Measurements from ENCODE around the gene ZFP3. TPM values are rescaled to one million over a fixed set of nuclear protein-coding genes. Genes with fewer than 3 reads are reported as not detected.

ZFP3 gene
- total RNA-seq, 2 experiments from 2014 or later = 0.34 to 0.98 TPM

GRCh38 chr17:5099271-5099670 lies 21.0 kb downstream of the ZFP3 start:
- no peak for TF ChIP-seq EZH2phosphoT487 (IDR thresholded peaks at IDR 0.05; ENCODE audit: borderline replicate concordance, low read depth, low read length)
- TF ChIP-seq CTCF (conservative IDR thresholded peaks at IDR 0.05; ENCODE audit: low read length) = no peak
- H3K36me3 ChIP-seq (ENCODE audit: insufficient read depth, low read length) = peaks cover 8% of the 10 kb centered on the region
- H3K9me3 ChIP-seq (ENCODE audit: low read length) = peaks cover 31% of the 10 kb centered on the region
- DNase-seq (ENCODE audit: low spot score) = no peak
- ChIA-PET POLR2A (interaction anchor here (0.7 kb wide), 2 partner anchors 34 to 263 kb away, joined by 3 to 4 read pairs; no protein-coding TSS in a partner anchor), CTCF (ENCODE audit: unreplicated experiment) (no interaction called here)
- H3K79me2 ChIP-seq (ENCODE audit: insufficient read depth, low read depth, low read length) = no peaks in the 10 kb centered on the region
- no peaks in the 10 kb centered on the region for H3K9me2 ChIP-seq (ENCODE audit: insufficient read depth, low read length)
- no TSS peak for BruUV-seq (replicated peaks)
- no peak overlapping the region for H3K4me2 ChIP-seq (ENCODE audit: low read length)
- H3K4me3 ChIP-seq (ENCODE audit: low read depth, low read length, poor library complexity, severe bottlenecking) = no peak overlapping the region
- H4K20me1 ChIP-seq (ENCODE audit: insufficient read depth, low read length) = no peaks in the 10 kb centered on the region
- no peak overlapping the region for H3K27ac ChIP-seq (ENCODE audit: low read depth, low read length, poor library complexity, severe bottlenecking)
- no peak overlapping the region for H2AFZ ChIP-seq (ENCODE audit: low read length)
- H3K4me1 ChIP-seq (ENCODE audit: insufficient read depth, low read length, poor library complexity, severe bottlenecking) = no peaks in the 10 kb centered on the region
- intact Hi-C loops (cut with micrococcal nuclease; ENCODE audit: unreplicated experiment) = no loop called here

- H2AFZ ChIP-seq (ENCODE audit: low read length) = no peak overlapping the region
- H3K4me2 ChIP-seq (ENCODE audit: low read length) = no peak overlapping the region
- H3K4me1 ChIP-seq (ENCODE audit: insufficient read depth, low read length, poor library complexity, severe bottlenecking) = no peaks in the 10 kb centered on the region
- POLR2A ChIA-PET = interaction anchor here (0.6 kb wide), 2 partner anchors 13 to 485 kb away, joined by 3 read pairs; no protein-coding TSS in a partner anchor
- DNase-seq (ENCODE audit: low spot score) = no peak
- no peak overlapping the region for H3K4me3 ChIP-seq (ENCODE audit: low read depth, low read length, poor library complexity, severe bottlenecking)
- BruUV-seq (replicated peaks) = no TSS peak
- H3K9me2 ChIP-seq (ENCODE audit: insufficient read depth, low read length) = no peaks in the 10 kb centered on the region
- H3K27ac ChIP-seq (ENCODE audit: low read depth, low read length, poor library complexity, severe bottlenecking) = no peak overlapping the region
- H3K36me3 ChIP-seq (ENCODE audit: insufficient read depth, low read length) = peaks cover 23% of the 10 kb centered on the region
- no peaks in the 10 kb centered on the region for H4K20me1 ChIP-seq (ENCODE audit: insufficient read depth, low read length)
- no peaks in the 10 kb centered on the region for H3K79me2 ChIP-seq (ENCODE audit: insufficient read depth, low read depth, low read length)
- H3K9me3 ChIP-seq (ENCODE audit: low read length) = peaks cover 19% of the 10 kb centered on the region
- CTCF ChIA-PET (ENCODE audit: unreplicated experiment) = no interaction called here
- intact Hi-C loops (cut with micrococcal nuclease; ENCODE audit: unreplicated experiment) = no loop called here
- TF ChIP-seq EZH2phosphoT487 (IDR thresholded peaks at IDR 0.05; ENCODE audit: borderline replicate concordance, low read depth, low read length) = no peak
- no peak for TF ChIP-seq CTCF (conservative IDR thresholded peaks at IDR 0.05; ENCODE audit: low read length)
Measured at GRCh38 chr17:5100832-5101231, 22.6 kb downstream of the ZFP3 start.

GRCh38 chr17:5110816-5111215 lies 32.5 kb downstream of the ZFP3 start:
- intact Hi-C loops (cut with micrococcal nuclease; ENCODE audit: unreplicated experiment) = loop anchor here (1.0 kb wide), 2 partner anchors 80 to 126 kb away; partner anchors contain the start of gene ZNF594
- Histone ChIP-seq H3K9me3 (ENCODE audit: low read length) (peaks cover 11% of the 10 kb centered on the region; the same call in 1 of the 2 replicates), H3K27ac (ENCODE audit: low read depth, low read length, poor library complexity, severe bottlenecking) (peak overlapping the region; percentile 62), H3K36me3 (ENCODE audit: insufficient read depth, low read length) (peaks cover 62% of the 10 kb centered on the region), H3K4me1 (ENCODE audit: insufficient read depth, low read length, poor library complexity, severe bottlenecking) (peaks cover 16% of the 10 kb centered on the region), H3K9me2 (ENCODE audit: insufficient read depth, low read length) (no peaks in the 10 kb centered on the region), H2AFZ (ENCODE audit: low read length) (peak overlapping the region; percentile 87), H3K79me2 (ENCODE audit: insufficient read depth, low read depth, low read length) (peaks cover 33% of the 10 kb centered on the region), H3K4me2 (ENCODE audit: low read length) (peak overlapping the region; percentile 83), H3K4me3 (ENCODE audit: low read depth, low read length, poor library complexity, severe bottlenecking) (peak overlapping the region; percentile 85), H4K20me1 (ENCODE audit: insufficient read depth, low read length) (no peaks in the 10 kb centered on the region)
- TF ChIP-seq EZH2phosphoT487 (IDR thresholded peaks at IDR 0.05; ENCODE audit: borderline replicate concordance, low read depth, low read length) = no peak
- no peak; the same call in 1 of the 2 replicates for TF ChIP-seq CTCF (conservative IDR thresholded peaks at IDR 0.05; ENCODE audit: low read length)
- BruUV-seq (replicated peaks) = TSS peak; percentile 65
- peak; percentile 67 for DNase-seq (ENCODE audit: low spot score)
- ChIA-PET POLR2A (interaction anchor here (1.4 kb wide), 1 partner anchor 77 kb away, joined by 4 read pairs; no protein-coding TSS in a partner anchor), CTCF (ENCODE audit: unreplicated experiment) (interaction anchor here (0.9 to 1.2 kb wide), 2 partner anchors 56 to 80 kb away, joined by 3 read pairs; no protein-coding TSS in a partner anchor)

Data from OCI-LY7 (cell line).